Measurements from ENCODE around the gene CTNNA2. TPM values are rescaled to one million over a fixed set of nuclear protein-coding genes. Genes with fewer than 3 reads are reported as not detected.

Gene CTNNA2
- total and polyA plus RNA-seq, 9 of the 15 experiments (the other 6 are each of a cell fraction or from before 2014, with no cell fraction given): 0.03 to 0.40 (median 0.15) TPM

DNA sequence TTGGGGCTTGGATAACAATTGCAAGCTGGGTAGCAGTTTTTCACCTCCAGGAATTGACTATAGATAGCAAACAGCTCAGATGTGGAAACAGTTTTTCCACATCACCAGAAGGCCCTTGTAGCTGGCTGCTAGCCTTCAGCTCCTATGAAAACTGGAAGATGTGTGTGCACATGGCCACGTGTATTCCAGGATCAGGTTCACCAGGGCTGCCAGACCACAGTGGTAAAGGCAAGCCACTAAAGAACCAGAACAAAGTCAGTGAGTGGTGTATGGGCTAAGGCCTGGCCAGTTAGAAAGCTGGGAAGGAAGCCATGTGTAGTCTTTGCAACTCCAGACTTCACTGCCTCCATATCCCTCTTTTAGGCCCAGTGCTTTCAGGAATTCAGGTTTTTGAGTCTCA lies 778.8 kb downstream of the CTNNA2 start:
- H3K27ac ChIP-seq (ENCODE audit: extremely low read depth, low read depth, low read length): no peak overlapping the region
- no peak overlapping the region for H3K9ac ChIP-seq (ENCODE audit: insufficient read depth in 1 of 2, low read depth in 2 of 2, low read length in 2 of 2)
- BruUV-seq (replicated peaks): no TSS peak
- no peak for DNase-seq (ENCODE audit: extremely low read depth in 1 of 4, low spot score in 3 of 4)
- no peak overlapping the region for H2AFZ ChIP-seq (ENCODE audit: low read depth, low read length)
- no peak overlapping the region for H3K4me2 ChIP-seq (ENCODE audit: insufficient read depth, low read length)
- FAIRE-seq: no peak
- in situ Hi-C loops (cut with MboI): no loop called here
- H3K9me1 ChIP-seq (ENCODE audit: control insufficient read depth, insufficient read depth, low read length): no peaks in the 10 kb centered on the region
- ATAC-seq: no peak
- 0% methylated on average over 1 of the region's 1 CpG for WGBS (ENCODE audit: insufficient coverage, low coverage, missing lambda C conversion rate)
- no peaks in the 10 kb centered on the region for H3K79me2 ChIP-seq (ENCODE audit: control insufficient read depth, insufficient read depth, low read length)
- H4K20me1 ChIP-seq (replicated peaks; ENCODE audit: control insufficient read depth, insufficient read depth, low read length): no peaks in the 10 kb centered on the region
- intact Hi-C loops (cut with micrococcal nuclease): loop anchor here (10.0 kb wide), 1 partner anchor 217 kb away; no protein-coding TSS in a partner anchor
- no peaks in the 10 kb centered on the region for H3K27me3 ChIP-seq (ENCODE audit: control insufficient read depth in 2 of 2, insufficient read depth in 2 of 2, low read length in 2 of 2)
- TF ChIP-seq, protein P1, sequence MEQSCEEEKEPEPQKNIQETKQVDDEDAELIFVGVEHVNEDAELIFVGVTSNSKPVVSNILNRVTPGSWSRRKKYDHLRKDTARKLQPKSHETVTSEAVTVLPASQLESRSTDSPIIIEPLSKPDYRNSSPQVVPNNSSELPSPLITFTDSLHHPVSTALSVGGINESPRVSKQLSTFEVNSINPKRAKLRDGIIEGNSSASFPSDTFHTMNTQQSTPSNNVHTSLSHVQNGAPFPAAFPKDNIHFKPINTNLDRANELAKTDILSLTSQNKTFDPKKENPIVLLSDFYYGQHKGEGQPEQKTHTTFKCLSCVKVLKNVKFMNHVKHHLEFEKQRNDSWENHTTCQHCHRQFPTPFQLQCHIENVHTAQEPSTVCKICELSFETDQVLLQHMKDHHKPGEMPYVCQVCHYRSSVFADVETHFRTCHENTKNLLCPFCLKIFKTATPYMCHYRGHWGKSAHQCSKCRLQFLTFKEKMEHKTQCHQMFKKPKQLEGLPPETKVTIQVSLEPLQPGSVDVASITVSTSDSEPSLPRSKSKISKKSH (CRISPR knock-in tag; IDR thresholded peaks at IDR 0.05): no peak
- TF ChIP-seq ZNF324 (CRISPR knock-in tag; IDR thresholded peaks at IDR 0.05) (no peak), CHD2 (IDR thresholded peaks at IDR 0.05; ENCODE audit: low read depth, low read length) (no peak), RBFOX2 (IDR thresholded peaks at IDR 0.05; ENCODE audit: low read depth, low read length) (no peak), XRCC3 (IDR thresholded peaks at IDR 0.05) (no peak), CLOCK (CRISPR knock-in tag; IDR thresholded peaks at IDR 0.05; ENCODE audit: borderline replicate concordance) (no peak), ZFPM2 (CRISPR knock-in tag; IDR thresholded peaks at IDR 0.05) (no peak), POLR3A (IDR thresholded peaks at IDR 0.05; ENCODE audit: borderline replicate concordance, extremely low read depth, insufficient read depth, insufficient read length) (no peak), PTTG1 (tag; IDR thresholded peaks at IDR 0.05; ENCODE audit: low read depth) (no peak), MTA2 (IDR thresholded peaks at IDR 0.05; ENCODE audit: low read depth) (no peak)
- TF ChIP-seq, protein P2, sequence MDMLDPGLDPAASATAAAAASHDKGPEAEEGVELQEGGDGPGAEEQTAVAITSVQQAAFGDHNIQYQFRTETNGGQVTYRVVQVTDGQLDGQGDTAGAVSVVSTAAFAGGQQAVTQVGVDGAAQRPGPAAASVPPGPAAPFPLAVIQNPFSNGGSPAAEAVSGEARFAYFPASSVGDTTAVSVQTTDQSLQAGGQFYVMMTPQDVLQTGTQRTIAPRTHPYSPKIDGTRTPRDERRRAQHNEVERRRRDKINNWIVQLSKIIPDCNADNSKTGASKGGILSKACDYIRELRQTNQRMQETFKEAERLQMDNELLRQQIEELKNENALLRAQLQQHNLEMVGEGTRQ (CRISPR knock-in tag; IDR thresholded peaks at IDR 0.05): no peak
- TF ChIP-seq, protein P3, sequence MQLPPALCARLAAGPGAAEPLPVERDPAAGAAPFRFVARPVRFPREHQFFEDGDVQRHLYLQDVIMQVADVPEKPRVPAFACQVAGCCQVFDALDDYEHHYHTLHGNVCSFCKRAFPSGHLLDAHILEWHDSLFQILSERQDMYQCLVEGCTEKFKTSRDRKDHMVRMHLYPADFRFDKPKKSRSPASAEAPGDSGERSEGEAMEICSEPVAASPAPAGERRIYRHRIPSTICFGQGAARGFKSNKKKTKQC (CRISPR knock-in tag; IDR thresholded peaks at IDR 0.05): no peak
- H3K4me1 ChIP-seq (replicated peaks in 1 of 2; ENCODE audit: control insufficient read depth in 2 of 2, insufficient read depth in 2 of 2, low read length in 2 of 2): no peaks in the 10 kb centered on the region; a peak in 1 of 5 replicates
- CTCF ChIA-PET (ENCODE audit: low intra/inter-chr PET ratio): no interaction called here
- no peaks in the 10 kb centered on the region for H3K36me3 ChIP-seq (ENCODE audit: control insufficient read depth, insufficient read depth, low read length)
- no peak overlapping the region for H3K4me3 ChIP-seq
- POLR2A ChIA-PET: no interaction called here
- no peaks in the 10 kb centered on the region for H3K9me3 ChIP-seq (replicated peaks; ENCODE audit: control insufficient read depth, insufficient read depth, low read depth, low read length)

Measured in K562 (cell line).